Activated naive CD8-positive, alpha-beta T cell treated with anti-CD3 and anti-CD28 coated beads, Interleukin-2, amount 50 U/mL, for 16 hours (primary cell): ENCODE results near the gene SUDS3.
"Not testable (repeated sequence)": the region's sequence is repeated elsewhere in the genome, so short reads cannot be mapped to it uniquely, and the experiment has no call there.

Source experiments
- DNase-seq: peaks from one replicate; pipeline ENCODE4 v3.0.0-alpha.2; 2020; ENCODE audit warnings: low read depth, low spot score

Gene SUDS3

GRCh38 chr12:118397708-118398440 lies 21.5 kb downstream of the SUDS3 start:
- DNase-seq = no peak

GRCh38 chr12:118398524-118398923 lies 22.2 kb downstream of the SUDS3 start:
- DNase-seq = no peak

- DNase-seq = no peak
These were observed 22.6 kb downstream of the SUDS3 start for GRCh38 chr12:118398940-118399339.

- no peak for DNase-seq
These were observed 25.9 kb downstream of the SUDS3 start for GRCh38 chr12:118402251-118402650.

- no peak for DNase-seq
These were observed 28.6 kb downstream of the SUDS3 start for GRCh38 chr12:118404876-118405521.

- DNase-seq = not testable (repeated sequence)
These were observed 31.9 kb downstream of the SUDS3 start for GRCh38 chr12:118408241-118408640.

GRCh38 chr12:118409834-118410233 lies 33.5 kb downstream of the SUDS3 start:
- no peak for DNase-seq

GRCh38 chr12:118417942-118418341 lies 41.6 kb downstream of the SUDS3 start:
- DNase-seq = no peak

GRCh38 chr12:118418385-118419057 lies 42.2 kb downstream of the SUDS3 start:
- DNase-seq = no peak

- DNase-seq = no peak
These were observed 44.3 kb downstream of the SUDS3 start for GRCh38 chr12:118420673-118421072.

GRCh38 chr12:118424884-118425283 lies 48.5 kb downstream of the SUDS3 start:
- DNase-seq = no peak

GRCh38 chr12:118425364-118425763 lies 49.0 kb downstream of the SUDS3 start:
- no peak for DNase-seq

GRCh38 chr12:118427819-118428218 lies 51.5 kb downstream of the SUDS3 start:
- DNase-seq = no peak

GRCh38 chr12:118428643-118429042 lies 52.3 kb downstream of the SUDS3 start:
- DNase-seq = no peak

- DNase-seq = no peak
These were observed 53.5 kb downstream of the SUDS3 start for GRCh38 chr12:118429688-118430383.

GRCh38 chr12:118430516-118430915 lies 54.2 kb downstream of the SUDS3 start:
- no peak for DNase-seq

GRCh38 chr12:118432812-118433545 lies 56.6 kb downstream of the SUDS3 start:
- DNase-seq = no peak

GRCh38 chr12:118436002-118436730 lies 59.8 kb downstream of the SUDS3 start:
- DNase-seq = no peak

- DNase-seq = no peak
These were observed 60.6 kb downstream of the SUDS3 start for GRCh38 chr12:118436986-118437385.

- no peak for DNase-seq
These were observed 62.7 kb downstream of the SUDS3 start for GRCh38 chr12:118439068-118439467.

- DNase-seq = no peak
These were observed 69.9 kb downstream of the SUDS3 start for GRCh38 chr12:118446247-118446646.
